HG03066 (cell line): ENCODE measurements around the gene ELF4.

ENCODE experiments used
- ATAC-seq: cut with Tn5 transposase; IDR thresholded peaks from one replicate; pipeline ENCODE4 v1.9.1; 2021; ENCODE audit warnings: low read depth; ENCODE audit not compliant: unreplicated experiment

Gene ELF4

DNA sequence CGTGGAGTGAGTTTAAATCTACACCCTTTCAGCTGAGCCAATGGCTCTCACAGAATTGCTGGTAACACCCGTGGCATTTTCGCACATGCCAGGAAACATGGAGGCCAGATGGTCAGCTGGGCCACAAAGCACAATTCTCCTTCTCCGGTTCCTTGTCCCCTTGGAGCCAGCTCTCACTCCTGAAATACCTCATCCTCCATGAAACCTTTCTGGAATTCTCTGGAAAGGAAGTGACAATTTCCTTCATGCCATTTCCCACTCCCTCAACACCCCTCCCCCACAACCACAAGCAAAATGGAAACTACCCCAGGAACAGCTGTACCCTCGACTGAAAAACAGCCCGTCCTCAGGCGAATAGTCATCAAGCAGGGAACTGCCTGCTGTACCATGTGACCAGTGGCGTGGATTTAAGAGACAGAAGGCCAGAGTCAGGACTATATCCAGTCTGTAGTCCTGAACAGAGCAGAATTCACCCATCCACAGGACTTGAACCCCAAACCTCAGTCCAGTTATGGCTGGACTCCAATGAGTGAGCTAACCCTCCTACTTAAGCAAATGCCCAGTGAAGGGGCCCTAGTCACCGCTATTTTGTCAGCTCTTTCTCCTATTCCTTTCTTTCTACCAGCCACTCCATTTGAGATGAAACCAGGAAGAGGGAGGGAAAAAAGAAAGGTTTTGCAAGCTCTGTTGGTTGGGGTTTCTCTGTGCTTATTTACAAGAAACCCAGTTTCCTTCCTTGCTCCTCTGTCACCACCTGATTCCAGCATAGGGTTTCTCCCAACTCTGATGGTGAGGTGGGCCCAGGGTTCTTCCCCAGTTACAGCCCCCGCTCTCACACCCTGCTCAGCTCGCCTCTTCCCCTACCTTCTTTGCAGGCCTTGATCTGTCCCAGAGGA, 24.5 kb downstream of the ELF4 start:
- ATAC-seq, result no peak

DNA sequence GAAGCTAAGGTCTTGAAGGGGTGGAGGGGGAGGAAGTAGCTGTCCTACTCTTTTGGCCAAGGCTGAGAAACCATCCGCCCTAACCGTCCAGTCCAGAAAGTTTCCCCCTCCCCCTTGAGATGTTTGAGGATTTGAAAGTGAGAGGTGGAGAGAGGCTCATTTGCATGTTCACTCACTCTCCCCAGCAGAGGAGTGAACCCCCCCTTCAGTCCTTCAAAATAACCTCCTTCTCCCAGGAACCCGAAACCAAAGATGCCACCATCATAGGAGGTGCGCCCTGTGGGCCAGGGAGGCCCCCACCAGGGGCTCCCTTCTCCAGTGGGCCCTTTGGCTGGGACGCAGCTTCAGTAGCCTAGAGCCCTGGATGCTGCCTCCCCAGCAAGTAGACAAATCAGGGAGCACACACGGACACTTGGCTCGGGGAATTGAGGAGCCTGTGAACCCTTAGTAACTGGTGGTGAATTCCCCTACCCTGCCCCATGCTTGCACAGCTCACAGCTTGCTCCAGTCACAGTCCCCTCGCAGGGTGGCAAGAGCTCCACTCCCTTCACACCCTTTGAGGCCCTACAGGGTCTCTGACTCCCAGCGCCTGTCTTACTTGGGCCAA, 25.6 kb downstream of the ELF4 start:
- peak; percentile 30 for ATAC-seq

DNA sequence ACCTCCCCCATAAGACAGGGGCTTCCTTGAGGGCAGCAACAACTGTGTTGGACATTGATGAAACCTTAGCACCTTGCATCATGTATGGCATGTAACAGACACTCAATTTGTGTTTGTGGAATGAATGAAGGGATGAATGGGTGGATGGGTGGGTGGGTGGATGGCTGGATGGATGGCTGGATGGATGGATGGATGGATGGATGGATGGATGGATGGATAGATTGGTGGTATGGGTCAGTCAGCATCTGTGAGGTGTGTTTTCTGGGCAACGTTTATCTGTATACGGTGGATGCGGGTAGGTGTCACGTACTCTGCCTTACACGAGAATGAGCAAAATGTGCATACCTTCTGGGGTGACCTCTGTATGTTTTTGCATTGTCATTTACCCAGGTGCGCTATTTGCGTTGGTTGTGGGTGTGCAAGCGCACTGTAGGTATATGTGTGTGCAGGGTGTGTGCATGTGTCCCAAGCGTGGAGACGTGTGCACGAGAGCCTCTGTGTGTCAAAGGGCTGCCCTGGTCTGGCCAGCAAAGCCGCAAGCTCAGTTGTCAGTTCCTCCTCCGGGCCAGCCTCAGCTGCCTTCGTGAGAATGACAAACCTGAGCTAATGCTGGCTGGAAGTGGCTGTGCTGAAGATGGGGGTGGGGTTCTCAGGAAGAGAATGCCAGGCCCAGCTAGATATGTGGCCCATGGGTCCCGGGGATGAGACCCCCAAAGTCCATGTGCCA, 26.5 kb downstream of the ELF4 start:
- peak; percentile 31 for ATAC-seq

DNA sequence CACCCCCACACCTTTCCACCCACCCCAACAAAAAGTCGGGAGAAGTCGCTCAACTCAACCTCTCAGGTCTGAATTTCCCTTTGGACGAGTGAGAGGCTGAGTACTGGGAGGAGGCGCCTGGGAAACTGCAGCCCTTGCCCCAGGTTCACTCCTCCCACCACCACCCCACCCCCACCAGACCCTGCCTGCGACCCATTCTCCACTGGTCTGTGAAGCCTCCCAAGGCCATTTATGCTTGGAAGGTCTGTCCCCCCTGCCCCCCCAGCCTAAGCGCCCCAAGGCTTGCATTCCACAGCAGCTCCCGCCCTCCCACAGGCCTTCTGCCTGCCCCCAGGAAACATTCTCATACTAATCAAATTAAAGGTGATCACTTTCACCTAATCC, 27.2 kb downstream of the ELF4 start:
- ATAC-seq, result no peak

DNA sequence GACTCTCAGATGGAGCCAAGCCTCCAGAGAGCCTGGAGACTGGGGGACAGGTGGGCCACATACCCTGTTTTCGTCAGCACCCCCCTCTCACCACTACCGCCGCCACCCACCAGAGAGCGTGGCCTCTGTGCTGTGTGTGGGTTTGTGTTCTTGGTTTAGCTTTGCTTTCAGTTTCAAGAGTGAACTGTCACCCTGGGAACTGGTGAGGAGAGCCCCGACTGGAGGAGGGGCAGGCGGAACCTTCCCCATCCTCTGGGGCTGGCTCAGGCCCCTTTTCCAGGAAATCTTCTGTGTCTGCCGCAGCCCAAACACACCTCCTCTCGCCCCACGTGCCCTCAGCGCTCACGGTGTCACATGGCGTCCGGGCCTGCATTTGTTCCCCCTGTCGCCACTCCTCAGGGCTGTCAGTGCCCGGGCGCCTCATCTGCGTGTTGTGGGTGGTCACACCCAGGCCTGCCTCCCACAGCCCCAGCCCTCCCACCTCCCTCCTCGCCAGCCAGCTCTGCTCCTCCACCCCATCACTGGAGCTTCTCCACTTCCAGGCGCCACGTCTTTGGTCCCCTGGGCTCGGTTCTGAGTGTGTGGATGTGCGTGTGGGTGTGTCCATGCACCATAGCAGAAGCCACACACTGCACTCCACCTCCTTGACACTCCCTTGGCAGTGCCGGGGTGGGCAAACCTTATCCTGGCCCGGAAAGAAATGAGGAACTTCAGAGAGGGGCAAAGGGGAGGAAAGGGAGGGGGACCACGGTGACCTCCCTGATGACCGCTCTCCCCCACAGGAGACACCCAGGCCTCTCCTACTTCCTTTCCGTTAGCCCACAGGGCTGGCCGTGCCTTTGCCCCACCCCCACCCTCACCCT, 27.8 kb downstream of the ELF4 start:
- ATAC-seq, result peak; percentile 43

DNA sequence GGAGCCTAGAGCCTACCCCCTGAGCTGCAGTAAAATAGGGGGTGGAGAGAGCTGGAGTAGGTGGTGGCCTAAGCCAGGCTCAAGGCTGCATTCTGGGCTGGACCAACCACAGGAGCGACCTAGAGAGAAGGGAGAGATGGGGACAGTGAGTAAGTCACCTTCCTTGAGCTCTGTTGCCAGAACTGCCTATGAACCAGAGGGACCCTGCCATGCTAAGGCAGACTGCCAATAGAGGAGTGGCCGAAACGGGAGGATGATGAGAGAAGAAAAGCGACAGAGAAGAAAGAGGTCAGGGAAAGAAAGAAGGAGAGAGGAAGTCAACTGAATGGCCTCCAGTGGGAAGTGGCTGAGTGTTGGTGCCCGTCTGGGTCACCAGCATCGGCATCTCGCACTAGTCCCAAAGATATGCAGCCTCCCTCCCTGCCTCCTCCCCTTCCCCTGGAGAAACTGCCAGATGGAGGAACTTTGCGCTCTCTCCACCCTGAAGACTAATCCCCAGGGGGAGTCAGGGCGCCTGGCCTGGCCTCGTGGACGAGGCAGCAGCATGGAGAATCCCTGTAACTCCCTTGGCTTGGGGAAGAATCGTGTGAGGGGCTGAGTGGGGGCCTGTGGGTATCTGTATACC, 28.8 kb downstream of the ELF4 start:
- no peak for ATAC-seq

DNA sequence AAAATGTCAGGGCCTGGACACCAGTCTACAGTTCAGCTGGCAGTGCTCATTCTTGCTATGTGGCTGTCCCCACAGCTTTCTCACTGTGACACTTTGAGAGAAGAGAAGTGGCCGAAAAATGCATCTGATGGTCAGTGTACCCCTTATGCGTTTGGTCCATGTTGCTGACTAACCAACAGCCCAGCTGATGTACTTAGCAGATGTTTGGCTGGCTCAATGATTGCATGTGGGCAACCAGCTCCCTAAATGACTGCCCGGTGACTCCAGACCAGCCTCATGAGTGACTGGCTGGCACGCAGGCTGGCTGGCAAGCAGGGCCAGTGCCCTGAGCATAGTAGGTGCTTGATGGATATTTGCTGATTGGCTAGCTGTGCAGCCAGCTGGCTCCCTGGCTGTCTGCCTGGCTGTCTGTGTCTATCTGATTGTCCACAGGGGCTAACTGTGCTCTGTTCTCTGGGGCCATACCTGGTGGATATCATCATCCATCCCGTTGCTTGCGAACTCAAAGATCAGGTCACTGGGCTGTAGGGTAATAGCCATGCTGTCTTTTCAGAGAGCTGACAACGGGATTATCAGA, 29.4 kb downstream of the ELF4 start:
- no peak for ATAC-seq

DNA sequence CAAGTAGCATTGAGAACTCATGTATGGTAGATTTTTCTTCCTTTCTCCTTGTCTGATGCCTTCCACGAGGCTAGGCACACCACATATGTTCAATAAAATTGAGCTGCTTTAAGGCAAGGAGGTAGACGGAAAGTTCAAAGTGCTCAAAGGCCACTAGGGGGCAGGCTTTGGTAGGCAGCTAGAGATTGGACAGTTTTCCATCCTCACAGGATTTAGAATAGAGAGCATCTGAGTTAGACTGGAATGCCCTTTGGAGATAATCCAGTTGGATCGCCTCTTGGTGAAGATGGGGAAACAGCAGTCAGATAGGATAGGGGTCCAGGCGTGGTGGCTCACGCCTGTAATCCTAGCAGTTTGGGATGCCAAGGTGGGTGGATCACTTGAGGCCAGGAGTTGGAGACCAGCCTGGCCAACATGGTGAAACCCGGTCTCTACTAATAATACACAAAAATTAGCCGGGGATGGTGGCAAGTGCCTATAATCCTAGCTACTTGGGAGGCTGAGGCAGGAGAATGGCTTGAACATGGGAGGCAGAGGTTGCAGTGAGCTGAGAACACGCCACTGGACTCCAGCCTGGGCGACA, 30.4 kb downstream of the ELF4 start:
- ATAC-seq, result no peak

DNA sequence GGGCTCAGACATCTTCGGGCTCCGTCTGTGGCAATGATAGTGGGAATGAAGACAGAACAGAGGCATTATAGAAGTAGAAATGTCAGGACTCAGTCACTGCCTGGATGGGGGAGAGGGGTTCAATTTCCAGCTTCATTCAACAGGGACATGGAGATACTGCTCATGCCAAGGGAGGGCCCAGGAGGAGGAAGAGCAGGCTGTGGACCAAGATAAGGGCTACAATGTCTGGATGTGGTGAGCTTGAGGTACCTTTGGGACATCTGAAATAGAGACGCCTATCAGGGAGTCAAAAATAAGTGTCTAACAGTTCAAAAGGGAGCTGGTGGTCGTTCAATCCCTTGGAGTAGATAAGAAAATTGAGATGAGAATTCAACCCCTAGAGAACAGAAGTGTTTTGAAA, 34.5 kb downstream of the ELF4 start:
- no peak for ATAC-seq

DNA sequence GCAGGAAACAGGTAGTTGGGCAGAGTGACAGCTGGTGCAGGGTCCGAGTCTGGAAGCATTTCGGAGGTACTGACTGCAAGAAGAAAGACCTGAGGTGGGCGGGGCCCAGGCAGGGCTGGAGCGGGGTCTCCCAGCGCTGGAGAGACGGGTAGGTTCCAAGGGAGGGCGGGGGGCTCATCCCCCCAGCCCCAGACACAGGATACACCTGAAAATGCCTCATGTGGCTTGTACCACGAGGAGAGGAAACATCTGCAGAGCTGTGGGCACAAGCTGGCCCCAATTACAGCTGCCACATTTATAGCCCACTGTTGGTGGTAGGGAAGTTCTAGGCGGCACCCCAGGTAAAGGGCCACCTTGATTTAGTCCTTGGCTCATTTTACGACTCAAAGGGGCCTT, 38.0 kb downstream of the ELF4 start:
- no peak for ATAC-seq

DNA sequence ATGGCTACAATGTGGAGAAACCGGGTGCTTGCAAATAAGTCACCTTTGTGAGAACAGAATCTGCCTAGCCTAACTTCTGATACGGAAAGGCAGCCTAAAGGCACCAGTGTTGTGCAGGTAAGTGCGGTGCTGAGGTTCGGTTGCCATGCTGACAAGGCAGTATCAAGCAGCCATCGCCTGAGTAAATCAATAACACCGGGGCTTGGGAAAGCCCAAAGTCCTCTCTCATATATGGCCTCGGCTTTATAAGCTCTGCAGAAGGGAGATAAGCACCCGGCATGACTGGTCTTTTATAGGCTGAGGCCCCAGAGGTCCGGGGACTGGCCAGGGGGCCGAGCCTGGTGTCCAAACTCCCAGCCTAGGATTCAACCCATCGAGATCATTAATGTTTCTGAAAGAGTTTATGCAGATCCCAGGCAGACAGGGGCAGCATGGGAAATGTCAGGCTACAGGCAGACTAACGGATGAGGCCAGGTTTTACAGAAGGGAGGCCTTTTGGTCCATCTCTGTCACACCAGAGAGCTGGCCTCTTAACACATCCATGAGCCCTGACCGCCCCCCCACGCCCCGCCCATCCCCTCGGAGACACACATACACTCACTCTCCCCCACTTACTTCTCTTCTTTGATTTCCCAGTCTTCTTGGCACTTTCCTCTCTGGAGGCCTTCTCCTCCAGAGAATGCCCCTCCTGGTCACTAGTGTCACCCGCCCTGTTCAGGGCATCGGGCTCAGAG, 38.5 kb downstream of the ELF4 start:
- no peak for ATAC-seq

DNA sequence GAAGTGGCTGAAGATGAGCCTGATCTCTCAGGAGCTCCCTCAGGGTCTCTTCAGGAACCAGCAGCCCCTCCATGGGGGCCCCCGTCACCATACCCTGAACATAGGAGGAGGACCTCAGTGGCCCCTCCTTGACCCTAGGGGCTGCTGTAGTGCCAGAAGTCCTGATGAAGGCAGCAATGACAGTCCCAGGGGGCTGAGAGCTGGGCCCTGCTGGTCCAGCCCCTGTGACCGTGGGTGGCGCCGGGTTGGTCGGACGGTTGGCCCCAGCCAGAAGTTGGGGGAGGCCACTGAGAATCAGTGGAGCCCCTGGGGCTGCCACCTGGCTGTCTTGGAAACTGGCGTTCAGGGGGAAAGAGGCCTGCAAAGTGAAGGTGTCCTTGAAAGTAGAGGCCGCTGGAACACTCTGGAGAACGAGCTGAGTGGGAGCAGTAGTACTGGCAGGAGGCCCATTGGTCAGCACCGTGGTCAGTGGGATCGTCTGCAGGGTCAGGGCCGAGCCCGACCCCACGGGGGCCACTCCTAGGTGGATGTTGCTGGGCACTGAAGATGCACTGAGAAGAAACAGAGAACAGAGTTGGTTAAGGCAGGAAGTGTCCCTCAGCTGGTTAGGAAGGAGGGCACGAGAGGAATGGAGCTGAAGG, 43.2 kb downstream of the ELF4 start:
- no peak for ATAC-seq

DNA sequence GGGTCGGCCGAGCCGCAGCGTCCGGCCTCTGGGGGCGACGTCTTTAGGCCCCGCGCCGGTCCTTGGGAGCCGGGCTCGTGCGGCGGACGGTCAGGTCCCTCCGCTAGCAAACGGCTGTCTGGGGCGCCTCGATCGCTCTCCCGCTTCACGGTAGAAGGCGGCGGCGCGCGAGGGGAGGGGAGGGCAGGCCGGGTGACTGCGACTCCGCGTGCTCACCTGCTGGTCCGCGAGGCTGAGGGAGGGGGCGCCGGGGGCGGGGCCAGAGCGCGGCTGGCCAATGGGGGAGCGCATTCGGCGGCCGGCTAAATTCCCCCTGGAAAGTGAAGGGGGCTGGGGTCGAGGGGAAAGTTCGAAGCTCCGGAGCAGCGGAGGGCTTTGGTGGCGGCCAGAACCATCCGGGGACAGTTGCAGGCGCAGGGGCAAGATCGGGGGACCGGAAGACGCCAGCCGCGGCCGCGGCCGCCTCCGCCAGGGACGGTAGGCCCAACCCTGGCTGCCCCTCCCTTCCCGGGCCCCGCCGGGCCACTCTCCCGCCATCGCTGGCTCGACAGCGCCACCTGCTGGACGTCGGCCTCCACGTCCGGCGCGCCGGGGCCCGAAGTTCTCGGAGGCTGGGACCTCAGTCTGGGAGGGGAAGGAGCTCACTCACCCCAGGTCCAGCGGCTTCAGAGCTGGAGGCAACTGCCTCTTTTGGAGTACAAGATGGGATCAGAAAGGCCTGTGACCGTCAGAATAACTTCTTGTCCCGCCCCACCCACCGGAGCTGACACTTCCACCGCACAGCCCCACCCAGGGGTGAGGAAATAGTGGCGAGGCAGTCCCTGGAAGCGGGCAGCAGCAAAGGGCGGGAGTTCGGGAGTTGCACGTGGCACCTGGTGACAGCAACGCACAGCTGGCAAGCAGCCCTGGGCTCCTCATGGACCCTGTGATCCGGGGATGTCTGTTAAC, 49.9 kb downstream of the ELF4 start:
- peak; percentile 92 for ATAC-seq

DNA sequence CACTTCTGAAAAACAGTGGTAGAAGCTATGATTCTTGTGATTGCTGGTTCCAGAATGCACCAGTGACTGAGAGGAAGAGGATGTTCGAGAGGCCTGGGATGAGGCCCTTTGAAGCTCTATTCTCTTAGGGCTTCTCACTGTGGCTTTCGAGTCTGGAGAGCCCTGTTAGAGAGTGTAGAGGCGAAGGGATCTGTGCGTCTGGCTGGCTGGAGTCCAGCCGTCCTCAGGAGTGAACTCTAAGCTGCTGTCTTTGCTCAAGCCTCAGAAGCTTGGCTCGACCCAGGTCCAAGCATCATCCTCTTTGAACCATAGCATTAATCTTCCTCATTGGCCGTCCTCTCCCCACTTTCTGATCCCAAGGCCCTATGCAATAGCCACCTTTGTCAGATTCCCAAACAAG, 51.6 kb downstream of the ELF4 start:
- no peak for ATAC-seq

DNA sequence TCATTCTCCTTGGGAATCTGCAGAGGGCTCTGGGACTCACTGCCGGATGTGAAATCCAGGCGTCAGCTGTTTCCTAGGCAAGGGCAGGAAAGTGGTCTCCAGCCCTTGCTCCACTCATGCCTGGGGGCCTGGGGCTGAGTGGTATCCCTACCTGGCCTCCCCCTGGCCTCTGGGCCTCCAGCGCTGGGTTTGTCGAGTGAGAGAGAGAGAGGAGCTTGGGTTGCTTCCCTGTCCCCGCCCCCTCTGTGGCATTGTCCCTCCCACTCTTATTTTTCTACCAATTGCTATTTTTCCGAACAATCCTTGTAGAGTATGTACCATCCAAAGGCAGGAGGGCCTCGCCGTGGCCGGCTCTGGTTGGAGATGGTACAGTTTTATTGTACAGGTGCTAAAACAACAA, 53.1 kb downstream of the ELF4 start:
- no peak for ATAC-seq

DNA sequence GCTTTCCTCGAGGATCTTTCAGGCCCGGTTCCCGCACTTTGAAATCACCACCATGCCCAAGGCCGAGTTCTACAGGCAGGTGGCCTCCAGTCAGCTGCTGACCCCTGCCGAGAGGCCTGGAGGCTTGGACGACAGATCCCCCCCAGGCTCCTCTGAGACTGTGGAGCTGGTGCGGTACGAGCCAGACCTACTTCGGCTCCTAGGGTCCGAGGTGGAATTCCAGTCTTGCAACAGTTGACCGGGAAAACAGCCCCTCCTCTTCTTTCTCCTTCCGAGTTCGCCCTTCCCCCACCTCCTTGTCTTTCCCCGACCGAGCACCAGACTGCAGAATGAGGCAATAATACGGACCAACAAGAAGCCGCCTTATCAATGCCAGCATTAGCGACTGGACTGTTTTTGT, 54.4 kb downstream of the ELF4 start:
- ATAC-seq, result no peak

DNA sequence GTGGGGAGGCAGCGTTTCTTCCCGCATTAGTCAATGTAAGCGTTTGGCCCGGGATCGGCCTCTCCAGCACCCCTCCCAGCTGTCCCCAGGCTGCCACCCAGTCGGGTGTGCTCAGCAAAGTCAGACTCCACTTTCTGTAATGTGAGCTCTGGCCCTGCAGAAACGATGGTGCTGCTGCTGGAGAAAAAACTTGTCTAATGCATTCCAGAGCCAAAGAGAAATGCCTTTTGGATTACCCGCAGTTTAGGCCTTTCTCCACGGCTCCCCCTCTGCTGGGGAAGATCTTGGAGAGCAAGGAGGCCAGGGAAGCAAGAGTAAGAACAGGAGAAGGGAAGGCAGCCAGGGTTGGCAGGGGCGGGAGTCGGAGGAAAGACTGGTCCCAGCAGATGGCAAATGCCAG, 55.2 kb downstream of the ELF4 start:
- no peak for ATAC-seq
